Aorta (tissue), 5 donors: ENCODE results near the gene FCER2. TPM values are rescaled to one million over a fixed set of nuclear protein-coding genes. Genes with fewer than 3 reads are reported as not detected.

Experiments used
- ATAC-seq: fragments of 200-7000 bp; cut with Tn5 transposase; one replicate; pipeline ENCODE4 v1.9.1; 2022; ENCODE audit warnings: moderate library complexity; ENCODE audit not compliant: low FRiP score
- DNase-seq, 2 donors: peaks; one replicate each; pipeline ENCODE4 v3.0.0-alpha.2; 2020
- H3K27ac ChIP-seq, 2 donors: one replicate each; pipeline ENCODE4 v1.5.1; 2013; ENCODE audit warnings: low read length in 2 of 2, mild to moderate bottlenecking in 2 of 2, moderate library complexity in 2 of 2, control low read depth in 1 of 2, inconsistent platforms in 1 of 2, low read depth in 1 of 2
- H3K27me3 ChIP-seq, 2 donors: one replicate each; pipeline ENCODE4 v1.6.1; 2013; ENCODE audit warnings: control low read depth in 1 of 2, low read length in 1 of 2, mild to moderate bottlenecking in 1 of 2, moderate library complexity in 1 of 2; ENCODE audit not compliant: insufficient read depth in 2 of 2, control insufficient read depth in 1 of 2
- H3K36me3 ChIP-seq, 2 donors: one replicate each; pipeline ENCODE4 v1.6.1; 2013; ENCODE audit warnings: control low read depth in 1 of 2, low read length in 1 of 2, mild to moderate bottlenecking in 1 of 2; ENCODE audit not compliant: insufficient read depth in 2 of 2, control insufficient read depth in 1 of 2
- H3K4me1 ChIP-seq, 2 donors: one replicate each; pipeline ENCODE4 v1.6.1; 2013; ENCODE audit warnings: low read length in 2 of 2, control low read depth in 1 of 2, mild to moderate bottlenecking in 1 of 2, moderate library complexity in 1 of 2; ENCODE audit not compliant: insufficient read depth in 2 of 2, control insufficient read depth in 1 of 2
- H3K4me3 ChIP-seq, 2 donors: one replicate each; pipeline ENCODE4 v1.5.1; 2013; ENCODE audit warnings: low read length in 2 of 2, control low read depth in 1 of 2, mild to moderate bottlenecking in 1 of 2
- H3K9me3 ChIP-seq: one replicate; pipeline ENCODE4 v1.6.1; 2013; ENCODE audit warnings: mild to moderate bottlenecking, low read length; ENCODE audit not compliant: control insufficient read depth
- WGBS, 2 donors: extraction: QIAGEN DNeasy Blood & Tissue Kit; methylation state at CpG; one replicate each; pipeline ENCODE4 v1.1.7; 2013; 5-methylcytosine and 5-hydroxymethylcytosine counted together
- intact Hi-C, 2 donors: fragments of 100-400 bp; cut with DNase I; formaldehyde crosslinking; loops; one replicate each; pipeline versions ENCODE4 v1.14.2 to v1.15.0; 2022
- polyA plus RNA-seq, 2 donors: library from polyadenylated mRNA; stranded (reverse); fragments of 200-250 nt; gene quantifications; one replicate each; pipeline ENCODE4 v1.2.3, GENCODE V29; 2013
- total RNA-seq, 2 donors: library from RNA; stranded (reverse); fragmentation: NEBNext Ultra II Directional; extraction: Animal tissue kit (Norgen Biotek cat#: 25700); gene quantifications; one replicate each; pipeline ENCODE4 v1.2.1, GENCODE V29; 2021
- donor health status: healthy with polysubstance abuse.
- donor health status: Bipolar disorder and iron deficiency.
- donor health status: DM: no; HTN: no; CAD: no.
- donor health status: DM: no; HTN: no; CAD: no.
- donor health status: DM: yes; HTN: yes; CAD: no.

Gene FCER2
- total and polyA plus RNA-seq, 4 donors: 0.36 to 2.9 TPM; not detected in 2

DNA sequence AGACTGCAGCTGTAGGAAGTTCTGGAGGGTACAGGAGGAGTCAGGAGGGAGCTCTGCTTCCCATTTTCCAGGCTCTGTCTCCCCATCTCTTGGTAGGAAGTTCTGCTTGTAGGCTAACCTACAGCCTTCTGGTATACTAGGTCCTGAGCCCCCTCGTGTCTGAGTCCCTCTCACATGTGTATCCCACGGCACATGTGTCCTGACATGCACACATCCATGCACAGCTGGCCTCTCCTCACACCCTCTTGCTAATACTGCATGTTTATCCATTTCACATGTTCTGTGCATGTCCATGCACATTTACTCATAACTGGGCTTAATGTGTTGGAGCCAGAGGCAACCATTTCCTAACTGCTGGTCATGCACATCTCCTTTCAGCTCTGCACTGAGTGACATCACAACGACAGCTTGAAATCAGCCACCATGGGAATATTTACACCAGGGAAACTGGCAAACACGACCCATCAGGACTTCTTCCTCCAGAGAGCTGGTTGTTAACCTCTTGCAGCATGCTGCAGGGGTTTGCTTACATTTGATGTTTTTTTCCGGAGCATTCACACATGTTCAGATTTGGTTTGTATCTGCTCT lies 42.4 kb upstream of the FCER2 start:
- H3K9me3 ChIP-seq: no peaks in the 10 kb centered on the region
- WGBS, 2 donors: 67 to 69% methylated on average over 5 of the region's 5 CpGs
- H3K27me3 ChIP-seq: peaks cover 0 to 1% of the 10 kb centered on the region in 2 donors
- no peaks in the 10 kb centered on the region for H3K4me1 ChIP-seq
- H3K4me3 ChIP-seq: no peak overlapping the region
- no peak overlapping the region for H3K27ac ChIP-seq
- DNase-seq: no peak
- ATAC-seq: no peak
- no peaks in the 10 kb centered on the region for H3K36me3 ChIP-seq
- intact Hi-C loops: no loop called here

DNA sequence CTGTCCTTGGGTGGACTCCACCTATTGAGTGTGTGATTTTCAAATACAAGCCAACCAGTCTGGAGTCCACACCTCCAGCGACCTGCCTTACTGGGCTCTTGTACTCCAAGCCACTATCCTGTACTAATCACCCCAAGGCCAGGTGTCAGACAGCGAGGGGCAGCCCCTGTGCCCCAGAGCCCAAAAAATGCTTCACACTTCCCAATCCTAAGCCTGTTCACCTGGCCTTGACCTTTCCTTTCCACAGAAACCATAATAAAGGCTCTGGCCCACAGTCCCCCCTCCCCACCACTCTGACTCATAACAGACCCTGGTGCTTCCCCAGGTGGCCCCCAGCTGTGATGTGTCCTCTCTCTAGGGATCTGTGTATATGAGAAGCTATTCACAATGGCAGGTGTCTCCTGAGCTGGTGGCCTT lies 41.5 kb upstream of the FCER2 start:
- Histone ChIP-seq H3K27ac (no peak overlapping the region), H3K4me3 (no peak overlapping the region), H3K36me3 (no peaks in the 10 kb centered on the region), H3K4me1 (no peaks in the 10 kb centered on the region), H3K9me3 (no peaks in the 10 kb centered on the region), H3K27me3 (no peaks in the 10 kb centered on the region)
- 62 to 71% methylated on average over 2 of the region's 2 CpGs for WGBS, 2 donors
- intact Hi-C loops: no loop called here
- ATAC-seq: no peak
- DNase-seq: no peak

DNA sequence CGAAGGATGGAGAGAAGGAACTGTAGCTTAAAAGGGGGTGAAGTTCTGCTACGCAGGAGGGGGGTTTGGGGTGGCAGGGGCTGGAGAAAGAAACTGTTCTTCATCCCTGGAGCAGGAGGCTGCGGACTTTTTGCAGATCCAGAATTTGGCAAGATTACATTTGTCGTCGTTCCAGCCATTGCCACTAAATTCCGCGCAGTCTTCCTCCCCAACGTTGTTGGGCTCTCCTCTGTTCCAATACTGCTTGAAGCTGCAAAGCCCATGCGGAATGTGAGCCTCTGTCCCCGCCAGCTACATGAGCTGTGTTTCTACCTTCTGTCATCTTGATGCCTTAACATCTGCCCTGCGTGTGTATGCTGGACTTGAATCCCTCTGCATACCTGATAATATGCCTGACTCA lies 41.1 kb upstream of the FCER2 start:
- Histone ChIP-seq H3K4me1 (no peaks in the 10 kb centered on the region), H3K9me3 (no peaks in the 10 kb centered on the region), H3K4me3 (no peak overlapping the region), H3K36me3 (no peaks in the 10 kb centered on the region), H3K27me3 (no peaks in the 10 kb centered on the region), H3K27ac (no peak overlapping the region)
- intact Hi-C loops: no loop called here
- ATAC-seq: no peak
- 74 to 76% methylated on average over 11 of the region's 11 CpGs for WGBS, 2 donors
- no peak for DNase-seq

DNA sequence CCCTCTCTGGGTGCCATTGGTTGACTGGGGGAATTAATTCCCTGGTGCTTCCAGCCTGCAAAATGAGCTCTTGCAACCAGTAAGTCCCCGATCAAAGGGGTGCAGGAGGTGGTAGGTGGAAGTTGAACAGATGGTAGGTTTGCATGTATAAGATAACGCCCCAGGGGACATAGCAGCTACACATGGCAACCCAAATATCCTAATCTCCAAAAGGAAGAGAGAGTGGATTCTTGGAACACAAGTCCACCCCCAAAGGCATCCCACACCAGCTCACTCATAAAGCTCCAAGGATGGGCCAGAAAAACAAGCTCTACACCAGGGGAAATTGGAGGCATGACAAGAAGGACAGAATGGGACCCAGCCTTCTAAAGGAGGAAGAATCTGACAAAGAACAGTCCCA lies 40.6 kb upstream of the FCER2 start:
- H3K27ac ChIP-seq: no peak overlapping the region
- H3K27me3 ChIP-seq: no peaks in the 10 kb centered on the region
- H3K9me3 ChIP-seq: no peaks in the 10 kb centered on the region
- no peaks in the 10 kb centered on the region for H3K4me1 ChIP-seq
- intact Hi-C loops: no loop called here
- no peaks in the 10 kb centered on the region for H3K36me3 ChIP-seq
- no peak for ATAC-seq
- no peak overlapping the region for H3K4me3 ChIP-seq
- DNase-seq: no peak
- 74 to 79% methylated on average over 2 of the region's 2 CpGs for WGBS, 2 donors

DNA sequence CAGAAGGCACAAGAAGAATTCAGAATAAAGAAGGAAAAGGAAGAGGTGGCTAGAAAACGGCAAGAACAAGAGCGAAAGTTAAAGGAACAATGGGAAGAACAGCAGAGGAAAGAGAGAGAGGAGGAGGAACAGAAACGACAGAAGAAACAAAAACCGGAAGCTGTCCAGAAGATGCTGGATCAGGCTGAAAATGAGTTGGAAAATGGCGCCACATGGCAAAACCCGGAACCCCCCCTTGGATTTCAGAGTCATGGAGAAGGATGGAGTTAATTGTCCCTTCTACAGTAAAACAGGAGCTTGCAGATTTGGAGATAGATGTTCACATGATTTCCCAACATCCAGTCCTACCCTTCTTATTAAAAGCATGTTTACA lies 38.7 kb upstream of the FCER2 start:
- no peaks in the 10 kb centered on the region for H3K9me3 ChIP-seq
- DNase-seq (no peak), ATAC-seq (no peak)
- no peak overlapping the region for H3K27ac ChIP-seq
- no peaks in the 10 kb centered on the region for H3K4me1 ChIP-seq
- intact Hi-C loops: no loop called here
- WGBS, 2 donors: 79 to 91% methylated on average over 6 of the region's 6 CpGs
- no peak overlapping the region for H3K4me3 ChIP-seq
- no peaks in the 10 kb centered on the region for H3K36me3 ChIP-seq
- no peaks in the 10 kb centered on the region for H3K27me3 ChIP-seq

DNA sequence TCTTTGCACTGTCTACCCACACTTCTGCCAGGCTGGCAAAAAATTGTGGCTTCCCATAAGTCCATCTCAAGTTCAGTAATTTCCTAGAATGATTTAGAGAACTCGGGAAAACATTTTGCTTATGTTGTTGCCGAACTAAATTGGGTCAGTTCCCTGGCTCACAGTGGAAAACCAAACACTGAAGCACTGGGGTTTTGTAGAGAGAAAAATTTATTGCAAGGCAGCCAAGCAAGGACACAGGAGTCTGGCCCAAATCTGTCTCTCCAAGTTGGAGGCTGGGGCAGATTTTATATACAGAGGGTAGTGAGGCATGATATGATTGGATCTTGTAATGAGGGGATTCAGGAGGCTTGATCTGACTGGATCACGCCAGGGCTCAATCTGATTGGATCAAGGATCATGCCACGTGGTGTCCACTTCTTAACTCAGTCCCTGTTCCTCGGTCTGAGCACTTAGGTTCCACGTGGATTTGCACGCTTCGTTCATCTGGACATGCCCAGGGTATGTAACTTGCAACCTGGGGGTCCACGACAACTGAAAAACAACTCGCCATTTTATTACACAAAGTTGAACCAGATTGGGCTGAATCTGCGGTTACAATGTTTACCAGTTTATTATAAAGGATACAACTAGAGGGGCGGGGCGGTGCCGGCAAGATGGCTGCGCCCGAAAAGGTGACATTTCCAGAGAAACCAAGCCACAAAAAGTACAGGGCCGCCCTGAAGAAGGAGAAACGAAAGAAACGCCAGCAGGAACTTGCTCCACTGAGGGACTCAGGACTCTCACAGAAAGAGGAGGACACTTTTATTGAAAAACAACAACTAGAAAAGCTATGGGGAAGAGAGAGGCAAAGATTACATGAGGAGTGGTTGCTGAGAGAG lies 38.1 kb upstream of the FCER2 start:
- ATAC-seq: no peak
- H3K4me3 ChIP-seq: no peak overlapping the region

DNA sequence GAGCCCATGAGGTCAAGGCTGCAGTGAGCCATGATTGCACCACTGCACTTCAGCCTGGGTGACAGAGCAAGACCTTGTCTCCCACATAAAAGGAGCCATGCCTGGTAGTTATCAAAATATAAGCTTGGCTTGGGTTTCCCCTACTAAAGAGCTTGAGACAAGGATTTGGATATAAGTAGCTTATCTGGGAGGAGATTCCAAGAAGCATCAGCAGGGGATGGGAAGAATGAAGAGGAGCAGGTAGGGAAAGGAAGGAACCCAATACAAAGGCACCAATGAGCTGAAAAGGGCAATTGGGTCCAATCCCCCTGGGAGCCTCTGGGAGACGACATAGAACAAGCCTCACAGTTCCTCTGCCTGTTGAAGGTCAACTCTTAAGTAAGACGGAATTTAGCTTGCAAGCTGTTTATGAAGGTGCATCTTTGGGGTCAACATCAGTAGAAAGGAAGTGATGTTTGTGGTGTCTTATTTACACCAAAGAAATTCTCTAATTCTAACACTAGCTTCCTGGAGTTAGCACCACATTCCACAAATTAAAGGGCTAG lies 37.4 kb upstream of the FCER2 start:
- H3K9me3 ChIP-seq: no peaks in the 10 kb centered on the region
- no peak for DNase-seq
- H3K36me3 ChIP-seq: no peaks in the 10 kb centered on the region
- intact Hi-C loops: no loop called here
- 36 to 40% methylated on average over 2 of the region's 2 CpGs for WGBS, 2 donors
- no peak overlapping the region for H3K4me3 ChIP-seq
- H3K4me1 ChIP-seq: no peaks in the 10 kb centered on the region
- H3K27me3 ChIP-seq: no peaks in the 10 kb centered on the region
- no peak overlapping the region for H3K27ac ChIP-seq
- no peak for ATAC-seq

More for the DNA sequence above, 38.1 kb upstream of the FCER2 start:
- Histone ChIP-seq H3K27me3 (no peaks in the 10 kb centered on the region), H3K27ac (no peak overlapping the region), H3K4me1 (no peaks in the 10 kb centered on the region), H3K36me3 (no peaks in the 10 kb centered on the region), H3K9me3 (no peaks in the 10 kb centered on the region)
- no peak for DNase-seq
- intact Hi-C loops: no loop called here
- WGBS, 2 donors: 72 to 75% methylated on average over 19 of the region's 19 CpGs

DNA sequence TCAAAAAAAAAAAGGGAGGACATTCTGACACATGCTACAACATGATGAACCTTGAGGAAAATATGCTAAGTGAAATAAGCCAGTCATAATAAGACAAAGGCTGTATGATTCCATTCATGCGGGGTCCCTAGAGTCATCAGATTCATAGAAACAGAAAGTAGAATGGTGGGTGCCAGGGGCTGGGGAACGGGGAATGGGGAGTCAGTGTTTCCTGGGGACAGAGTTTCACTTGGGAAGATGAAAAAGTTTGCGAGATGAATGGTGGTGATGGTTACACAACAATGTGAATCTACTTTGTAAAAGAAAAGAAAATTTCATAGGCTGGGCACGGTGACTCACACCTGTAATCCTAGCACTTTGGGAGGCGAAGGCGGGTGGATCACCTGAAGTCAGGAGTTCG lies 36.1 kb upstream of the FCER2 start:
- no peak for ATAC-seq
- Histone ChIP-seq H3K4me3 (no peak overlapping the region), H3K27me3 (no peaks in the 10 kb centered on the region), H3K4me1 (no peaks in the 10 kb centered on the region), H3K27ac (no peak overlapping the region), H3K9me3 (no peaks in the 10 kb centered on the region), H3K36me3 (no peaks in the 10 kb centered on the region)
- no peak for DNase-seq
- 76 to 79% methylated on average over 7 of the region's 7 CpGs for WGBS, 2 donors
- intact Hi-C loops: no loop called here

DNA sequence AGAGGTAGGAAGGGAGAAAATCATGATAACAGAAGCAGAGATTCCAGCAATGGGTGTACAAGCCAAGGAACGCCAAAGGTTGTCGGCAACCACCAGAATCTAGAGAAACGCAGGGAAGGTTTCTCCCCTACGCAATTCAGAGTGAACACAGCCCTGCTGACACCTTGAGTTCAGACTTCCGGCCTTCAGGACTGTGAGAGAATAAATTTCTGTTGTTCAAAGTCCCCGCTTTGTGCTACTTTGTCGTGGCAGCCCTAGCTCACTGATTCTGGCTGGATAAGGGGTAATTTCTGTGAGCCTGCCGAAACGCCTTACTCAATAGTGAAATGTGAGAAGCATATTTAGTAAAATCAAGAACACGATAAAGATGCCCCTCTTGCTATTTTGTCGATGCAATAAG lies 35.3 kb upstream of the FCER2 start:
- no peaks in the 10 kb centered on the region for H3K27me3 ChIP-seq
- H3K27ac ChIP-seq: no peak overlapping the region
- WGBS, 2 donors: 83 to 86% methylated on average over 11 of the region's 11 CpGs
- no peak for DNase-seq
- no peaks in the 10 kb centered on the region for H3K9me3 ChIP-seq
- intact Hi-C loops: no loop called here
- no peak overlapping the region for H3K4me3 ChIP-seq
- H3K36me3 ChIP-seq: no peaks in the 10 kb centered on the region
- no peak for ATAC-seq
- no peaks in the 10 kb centered on the region for H3K4me1 ChIP-seq
